D341Med (cell line): Measurements from ENCODE around the gene CD1E.
"Not testable (repeated sequence)": the region's sequence is repeated elsewhere in the genome, so short reads cannot be mapped to it uniquely, and the experiment has no call there.

ENCODE experiments used
- DNase-seq: peaks from one replicate; pipeline ENCODE4 v3.0.0; 2012; ENCODE audit warnings: low spot score

CD1E gene

DNA sequence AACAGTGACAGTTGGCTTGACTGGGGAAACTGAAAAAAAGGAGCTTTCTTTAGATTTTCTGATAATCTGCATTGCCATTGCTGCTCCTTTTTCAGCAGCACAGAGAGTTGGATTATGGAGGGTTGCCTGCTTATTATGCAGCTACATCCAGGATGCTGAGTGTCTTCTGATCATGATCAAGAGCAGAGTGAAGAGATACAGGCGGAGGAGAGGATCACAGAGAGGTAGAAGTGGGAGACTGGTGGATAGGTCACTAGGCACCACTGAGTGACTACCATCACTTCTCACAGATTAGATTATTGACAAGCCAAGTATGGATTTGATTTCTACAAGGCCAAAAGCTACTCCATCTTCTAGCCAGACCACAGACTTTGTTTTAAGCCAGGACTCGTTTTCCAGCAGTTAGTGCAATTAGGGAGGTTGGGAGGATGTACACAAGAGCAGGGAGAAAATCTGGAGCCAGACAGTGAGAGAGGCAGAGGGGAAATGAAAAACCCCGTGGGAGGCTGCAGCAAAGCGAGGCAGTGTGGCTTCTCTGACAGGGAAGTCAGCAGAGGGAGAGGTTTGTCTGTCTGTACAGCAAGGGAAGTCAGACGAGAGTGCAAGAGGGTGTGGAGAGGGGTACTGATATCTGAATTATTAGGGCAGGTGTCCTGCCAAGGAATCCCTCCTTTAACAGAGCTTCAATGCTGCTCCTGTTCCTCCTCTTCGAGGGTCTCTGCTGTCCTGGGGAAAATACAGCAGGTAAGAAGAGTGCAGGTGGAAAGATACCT lies at the start of gene CD1E:
TSS of gene CD1E (plus strand) at position 592 of the 773 bp plus-strand sequence. CDS start at position 687, 95 bp downstream.
- DNase-seq: no peak

DNA sequence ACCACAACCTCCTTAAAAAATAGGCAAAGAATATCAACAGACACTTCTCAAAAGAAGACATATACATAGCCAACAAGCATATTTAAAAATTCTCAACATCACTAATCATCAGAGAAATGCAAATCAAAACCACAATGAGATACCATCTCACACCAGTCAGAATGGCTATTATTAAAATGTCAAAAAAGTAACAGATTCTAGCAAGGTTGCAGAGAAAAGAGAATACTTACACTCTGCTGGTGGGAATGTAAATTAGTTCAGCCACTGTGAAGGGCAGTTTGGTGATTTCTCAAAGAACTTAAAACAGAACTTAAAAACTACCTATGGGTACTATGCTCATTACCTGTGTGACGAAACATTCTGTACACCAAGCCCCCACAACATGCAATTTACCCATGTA lies 43.1 kb upstream of the CD1E start:
- DNase-seq: no peak

DNA sequence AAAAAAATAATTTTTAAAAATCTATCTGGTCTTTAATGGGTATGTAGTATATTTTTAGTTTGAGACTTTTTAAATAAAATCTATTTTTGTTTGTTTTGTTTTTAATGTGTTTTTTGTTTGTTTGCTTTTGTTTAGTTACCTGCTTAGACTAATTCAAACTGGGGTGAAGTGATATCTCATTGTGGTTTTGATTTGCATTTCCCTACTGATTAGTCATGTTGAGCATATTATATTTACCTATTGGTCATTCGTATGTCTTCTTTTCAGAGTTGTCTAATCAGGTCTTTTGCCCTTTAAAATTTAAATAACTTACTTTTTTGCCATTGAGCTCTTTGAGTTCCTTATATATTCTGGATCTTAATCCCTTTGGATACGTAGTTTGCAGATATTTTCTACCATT lies 42.6 kb upstream of the CD1E start:
- no peak for DNase-seq

DNA sequence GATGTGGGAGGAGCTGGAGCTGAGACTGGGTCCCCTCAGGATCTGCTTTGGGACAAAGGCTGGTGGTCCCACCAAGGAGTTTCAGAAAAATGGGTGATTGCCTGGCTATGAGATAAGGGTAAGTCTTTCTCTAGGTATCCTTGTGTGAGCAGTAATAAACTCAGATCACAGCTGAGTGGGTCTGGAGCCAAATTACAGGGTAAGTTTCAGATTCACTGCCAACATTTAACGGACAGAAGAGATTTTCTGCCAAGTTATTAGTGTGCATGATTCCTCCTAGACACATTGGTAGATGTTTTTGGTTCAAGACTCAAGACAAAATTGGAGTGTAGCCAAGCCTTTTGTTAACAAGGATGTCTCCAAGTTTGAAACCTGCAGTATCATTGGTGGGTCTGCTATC lies 29.8 kb upstream of the CD1E start:
- no peak for DNase-seq

DNA sequence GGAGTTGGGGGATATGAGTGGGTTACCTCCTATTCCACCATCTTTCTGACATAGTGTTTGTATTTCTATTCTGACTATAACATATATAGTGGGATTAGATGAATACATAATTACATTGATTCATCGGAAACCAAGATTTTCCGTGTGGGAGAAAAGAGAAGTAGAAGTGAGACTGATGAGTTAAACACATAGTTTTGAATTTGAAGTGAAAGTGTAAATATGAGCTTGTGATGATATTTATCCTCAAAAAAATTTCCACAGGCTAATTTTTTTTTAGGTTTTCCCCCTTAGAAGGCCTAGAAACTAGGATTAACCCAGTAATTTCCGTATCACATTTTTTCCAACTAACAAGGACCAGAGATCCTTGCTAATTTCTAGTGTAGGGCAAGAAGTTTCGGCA lies 29.3 kb upstream of the CD1E start:
- DNase-seq: no peak

DNA sequence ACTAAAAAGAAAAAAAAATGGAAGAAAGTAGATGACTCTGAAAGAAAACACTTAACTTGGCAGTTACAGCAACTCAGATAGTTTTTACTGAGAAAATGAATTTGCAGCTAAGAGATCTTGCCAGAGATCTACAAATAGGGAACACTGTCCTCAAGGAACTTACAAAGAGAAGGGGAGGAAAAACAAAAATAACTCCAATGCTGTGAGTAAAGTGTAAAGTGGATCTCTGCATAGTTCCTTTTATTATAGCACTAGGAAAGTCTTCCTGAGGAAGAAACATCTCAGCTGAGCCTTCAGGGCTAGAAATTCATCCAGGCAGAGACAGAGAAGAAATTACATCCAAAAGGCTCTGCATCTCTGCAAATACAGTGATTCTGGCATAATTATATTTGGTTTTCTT lies 26.2 kb upstream of the CD1E start:
- no peak for DNase-seq

DNA sequence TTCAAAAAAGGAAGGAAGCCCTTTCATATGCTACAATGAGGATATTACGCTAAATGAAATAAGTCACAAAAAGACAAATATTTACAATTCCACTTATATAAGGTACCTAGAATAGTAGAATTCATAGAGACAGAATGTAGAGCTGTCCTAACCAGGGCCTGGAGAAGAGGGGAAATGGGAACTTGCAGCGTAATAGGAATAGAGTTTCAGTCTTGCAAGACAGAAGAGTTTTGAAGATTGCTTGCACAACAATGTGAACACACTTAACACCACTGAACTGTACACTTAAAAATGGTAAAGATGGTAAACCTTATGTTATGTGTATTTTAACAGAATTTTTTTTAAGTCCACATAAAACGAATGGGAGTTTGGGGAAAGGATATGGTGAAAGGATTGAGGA lies 25.3 kb upstream of the CD1E start:
- no peak for DNase-seq

DNA sequence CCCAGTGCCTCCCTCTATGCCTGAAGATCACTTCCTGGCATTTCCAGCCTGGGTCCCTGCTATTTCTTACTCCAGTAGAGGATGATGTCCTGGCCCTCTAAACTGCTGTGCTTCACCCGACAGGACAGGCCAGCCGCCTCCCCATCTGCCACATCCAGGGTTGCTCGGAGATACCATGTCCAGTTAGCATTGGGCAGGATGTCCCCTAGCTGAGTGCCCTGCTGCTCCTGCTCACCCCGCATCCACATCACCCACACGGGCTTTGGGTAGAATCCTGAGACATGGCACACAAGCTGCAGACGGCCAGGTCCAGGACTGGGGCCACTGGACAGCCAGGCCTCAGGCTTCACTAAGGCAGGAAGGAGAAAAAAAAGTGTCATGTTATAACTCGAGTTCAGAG lies 24.4 kb upstream of the CD1E start:
- DNase-seq: no peak

DNA sequence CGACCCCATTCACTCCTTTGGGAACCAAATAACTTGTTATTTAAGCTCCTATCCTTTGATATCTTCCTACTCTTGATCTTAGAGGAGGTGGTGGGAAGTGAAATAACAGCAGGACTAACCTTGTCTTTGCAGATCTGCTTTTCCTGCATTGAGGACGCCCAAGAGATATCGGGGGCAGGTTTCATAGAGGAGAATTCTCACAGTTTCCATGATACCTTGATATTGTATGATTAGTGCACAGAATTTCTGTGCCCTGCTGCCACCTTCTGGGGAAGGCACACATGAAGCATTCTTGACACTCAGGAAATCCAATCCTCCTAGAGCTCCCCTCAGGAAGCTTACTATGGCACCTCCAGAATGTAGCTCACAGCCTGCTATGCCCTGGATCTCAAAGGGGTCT lies 24.0 kb upstream of the CD1E start:
- DNase-seq: no peak

DNA sequence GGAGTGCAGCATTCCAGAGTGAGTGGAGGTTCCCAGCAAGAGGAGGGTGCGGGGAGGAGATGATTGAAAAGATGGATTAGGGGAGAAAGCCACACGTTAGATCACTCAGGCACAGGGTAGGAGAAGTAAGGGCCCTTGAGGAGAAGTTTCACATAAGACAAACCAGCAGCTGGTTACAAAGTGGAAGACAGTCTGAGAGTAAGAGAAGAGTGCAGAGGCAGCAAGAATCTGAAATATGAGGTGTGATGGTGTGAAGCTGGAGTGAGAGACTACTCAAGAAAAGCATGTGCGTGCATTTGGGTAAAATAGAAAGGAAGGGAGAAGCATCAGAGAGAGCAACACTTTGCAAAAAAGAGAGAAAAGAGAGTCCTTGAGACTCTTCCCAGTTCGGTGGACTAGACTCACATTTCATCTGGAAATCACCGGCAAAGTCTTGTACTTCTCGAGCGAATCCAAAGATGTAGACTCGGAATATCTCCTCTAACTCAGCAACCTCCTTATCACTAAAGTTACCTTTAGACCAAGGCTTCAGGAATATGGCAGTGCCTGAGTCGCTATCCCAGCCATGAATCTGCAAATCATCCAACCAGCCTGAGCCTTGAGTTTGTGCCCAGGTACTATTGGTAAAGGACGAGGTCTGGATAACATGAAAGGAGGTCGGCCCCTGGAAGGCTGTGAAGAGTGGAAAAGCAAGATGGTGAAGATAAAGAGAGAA lies 23.1 kb upstream of the CD1E start:
- DNase-seq: no peak

DNA sequence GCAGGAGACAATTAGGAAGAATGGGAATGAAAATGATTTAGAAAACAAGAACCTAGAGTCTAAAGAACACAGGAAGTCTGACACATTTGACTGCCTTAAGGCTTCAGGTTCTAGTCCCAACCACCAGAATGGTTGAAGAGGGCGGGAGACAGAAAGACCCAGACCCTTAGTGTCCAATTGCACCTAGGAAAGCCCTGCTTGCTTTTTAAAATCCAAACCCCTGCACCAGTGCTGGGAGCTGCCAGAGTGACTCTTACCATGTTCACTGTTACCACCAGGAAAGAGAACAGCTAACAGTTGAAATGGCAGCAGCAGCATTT lies 22.6 kb upstream of the CD1E start:
- DNase-seq: no peak

DNA sequence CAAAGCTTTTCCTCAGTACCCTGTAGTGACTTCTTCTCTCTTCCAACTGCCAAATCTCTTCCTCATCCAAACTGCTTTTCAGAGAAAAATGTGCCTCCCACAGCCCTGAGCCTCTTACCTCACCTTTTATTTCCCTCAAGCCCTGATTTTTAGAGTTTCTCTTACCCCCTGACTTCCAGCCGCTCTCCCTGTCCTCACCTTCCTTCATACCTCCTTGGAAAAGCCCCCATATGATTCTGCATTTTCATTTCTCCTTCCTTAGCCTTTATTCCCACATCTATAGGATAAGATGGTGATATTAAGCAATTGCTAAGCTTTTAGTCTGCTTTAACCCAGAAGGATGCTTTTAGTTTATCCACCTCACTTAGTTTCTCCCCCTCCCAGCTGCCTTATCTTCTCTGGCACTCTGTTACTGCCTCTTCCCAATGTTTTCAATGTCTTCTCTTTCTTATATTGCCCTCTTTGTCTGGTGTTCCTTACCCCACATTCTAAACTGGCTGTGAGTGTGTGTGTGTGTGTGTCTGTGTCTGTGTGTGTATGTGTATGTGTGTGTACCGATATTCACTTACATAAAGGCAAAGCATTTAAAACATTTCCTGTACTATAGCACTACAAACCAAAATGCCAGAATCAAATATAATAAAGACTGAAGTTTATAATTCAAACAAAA lies 22.1 kb upstream of the CD1E start, which contains the start of gene CD1B:
TSS of gene CD1B (minus strand) at position 51 of the 670 bp plus-strand sequence. CDS start 108 bp downstream, outside the sequence.
- no peak for DNase-seq

DNA sequence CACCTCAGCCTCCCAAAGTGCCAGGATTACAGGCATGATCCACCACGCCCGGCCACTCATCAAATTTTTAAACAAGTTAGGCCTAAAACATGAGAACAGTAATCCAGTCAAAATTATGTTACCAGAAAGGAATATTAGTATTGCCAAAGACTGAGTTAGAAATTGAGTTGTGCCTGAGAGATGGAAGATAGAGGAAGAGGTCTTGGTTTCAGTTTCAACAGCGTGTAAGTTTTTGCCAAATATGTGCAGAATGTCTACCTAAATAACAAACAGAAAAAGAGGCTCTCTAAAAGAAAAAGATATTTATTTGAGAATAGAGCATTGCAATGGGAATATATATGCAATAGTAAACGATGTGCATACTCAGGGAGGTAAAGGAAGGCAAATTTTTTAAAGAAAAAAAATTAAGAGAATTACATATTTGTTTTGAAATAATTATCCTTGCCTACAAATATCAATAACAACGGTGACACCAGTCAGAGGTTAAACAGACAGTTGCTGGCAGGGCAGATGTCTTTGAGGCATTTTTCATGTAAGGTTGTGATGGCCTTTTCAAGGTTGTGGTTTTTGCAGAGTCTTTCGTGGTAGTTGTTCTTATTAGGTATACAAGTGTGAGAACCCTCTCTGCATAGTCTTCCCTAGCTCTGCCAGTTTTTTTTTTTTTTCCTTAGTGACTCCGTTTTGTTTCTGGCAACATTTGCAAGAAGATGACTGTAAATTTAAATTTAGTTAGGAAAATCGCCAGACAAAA lies 20.1 kb upstream of the CD1E start:
- no peak for DNase-seq

DNA sequence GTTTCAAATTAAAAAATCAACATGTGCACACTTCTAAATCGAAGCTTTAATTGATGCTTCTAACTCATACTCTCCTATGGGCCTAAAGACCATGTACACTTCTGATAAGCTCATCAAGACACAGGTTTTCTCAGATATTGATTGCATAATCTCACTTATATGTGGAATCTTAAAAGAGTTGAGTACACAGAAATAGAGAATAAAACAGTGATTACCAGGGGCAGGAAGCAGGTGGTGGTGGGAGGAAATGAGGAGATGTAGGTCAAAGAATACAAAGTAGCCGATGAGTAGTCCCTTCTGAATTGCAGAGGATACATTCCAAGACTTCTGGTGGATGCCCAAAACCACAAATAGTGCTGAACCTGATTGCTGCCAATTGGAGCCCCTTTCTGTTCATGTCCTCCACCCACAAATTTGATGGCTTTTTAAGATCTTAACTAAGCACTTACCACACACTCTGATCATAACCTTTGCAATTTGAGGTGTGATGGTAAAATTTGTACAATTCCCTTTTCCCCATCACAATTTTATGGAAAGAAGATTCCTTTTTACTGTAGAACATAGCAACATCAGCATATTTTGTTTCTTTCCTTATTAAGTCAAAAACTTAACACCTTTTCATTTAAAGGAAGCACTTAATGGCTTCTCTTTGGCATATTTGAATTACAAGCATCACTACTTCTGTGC lies 19.0 kb upstream of the CD1E start:
- DNase-seq: no peak

DNA sequence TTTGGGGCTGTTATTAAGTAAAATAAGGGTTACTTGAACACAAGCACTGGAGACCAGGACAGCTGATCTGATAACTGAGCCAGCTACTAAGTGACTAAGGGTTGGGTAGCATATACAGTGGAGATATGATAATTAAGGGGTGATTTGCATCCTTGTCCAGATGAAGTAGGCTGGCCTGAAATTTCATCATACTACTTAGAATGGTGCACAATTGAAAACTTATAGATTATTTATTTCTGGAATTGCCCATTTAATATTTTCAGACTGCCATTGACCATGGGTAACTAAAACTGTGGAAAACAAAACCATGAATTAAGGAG lies 18.5 kb upstream of the CD1E start:
- no peak for DNase-seq

DNA sequence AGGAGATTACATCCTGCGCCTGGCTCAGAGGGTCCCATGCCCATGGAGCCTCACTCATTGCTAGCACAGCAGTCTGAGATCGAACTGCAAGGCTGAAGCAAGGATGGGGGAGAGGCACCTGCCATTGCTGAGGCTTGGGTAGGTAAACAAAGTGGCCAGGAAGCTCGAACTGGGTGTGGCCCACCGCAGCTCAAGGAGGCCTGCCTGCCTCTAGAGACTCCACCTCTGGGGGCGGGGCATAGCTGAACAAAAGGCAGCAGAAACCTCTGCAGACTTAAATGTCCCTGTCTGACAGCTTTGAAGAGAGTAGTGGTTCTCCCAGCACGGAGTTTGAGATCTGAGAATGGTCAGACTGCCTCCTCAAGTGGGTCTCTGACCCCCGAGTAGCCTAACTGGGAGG lies 17.3 kb upstream of the CD1E start:
- DNase-seq: not testable (repeated sequence)

DNA sequence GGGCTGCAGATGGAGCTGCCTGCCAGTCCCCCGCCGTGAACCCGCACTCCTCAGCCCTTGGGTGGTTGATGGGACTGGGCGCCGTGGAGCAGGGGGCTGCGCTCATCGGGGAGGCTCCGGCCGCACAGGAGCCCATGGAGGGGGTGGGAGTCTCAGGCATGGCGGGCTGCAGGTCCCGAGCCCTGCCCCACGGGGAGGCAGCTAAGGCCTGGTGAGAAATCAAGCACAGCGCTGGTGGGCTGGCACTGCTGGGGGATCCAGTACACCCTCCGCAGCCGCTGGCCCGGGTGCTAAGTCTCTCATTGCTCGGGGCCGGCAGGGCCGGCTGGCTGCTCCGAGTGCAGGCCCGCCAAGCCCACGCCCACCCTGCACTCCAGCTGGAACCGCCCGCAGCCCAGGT lies 4.7 kb upstream of the CD1E start:
- DNase-seq: not testable (repeated sequence)

DNA sequence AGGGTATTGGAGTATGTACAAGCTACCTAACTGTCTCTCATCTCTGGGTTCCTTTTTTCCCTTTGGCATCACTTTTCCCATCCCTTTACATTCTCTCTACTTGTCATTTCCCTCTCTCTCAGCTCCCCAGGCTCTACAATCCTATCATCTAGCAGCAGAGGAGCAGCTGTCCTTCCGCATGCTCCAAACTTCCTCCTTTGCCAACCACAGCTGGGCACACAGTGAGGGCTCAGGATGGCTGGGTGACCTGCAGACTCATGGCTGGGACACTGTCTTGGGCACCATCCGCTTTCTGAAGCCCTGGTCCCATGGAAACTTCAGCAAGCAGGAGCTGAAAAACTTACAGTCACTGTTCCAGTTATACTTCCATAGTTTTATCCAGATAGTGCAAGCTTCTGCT lies 561 bp downstream of the CD1E start:
- no peak for DNase-seq

DNA sequence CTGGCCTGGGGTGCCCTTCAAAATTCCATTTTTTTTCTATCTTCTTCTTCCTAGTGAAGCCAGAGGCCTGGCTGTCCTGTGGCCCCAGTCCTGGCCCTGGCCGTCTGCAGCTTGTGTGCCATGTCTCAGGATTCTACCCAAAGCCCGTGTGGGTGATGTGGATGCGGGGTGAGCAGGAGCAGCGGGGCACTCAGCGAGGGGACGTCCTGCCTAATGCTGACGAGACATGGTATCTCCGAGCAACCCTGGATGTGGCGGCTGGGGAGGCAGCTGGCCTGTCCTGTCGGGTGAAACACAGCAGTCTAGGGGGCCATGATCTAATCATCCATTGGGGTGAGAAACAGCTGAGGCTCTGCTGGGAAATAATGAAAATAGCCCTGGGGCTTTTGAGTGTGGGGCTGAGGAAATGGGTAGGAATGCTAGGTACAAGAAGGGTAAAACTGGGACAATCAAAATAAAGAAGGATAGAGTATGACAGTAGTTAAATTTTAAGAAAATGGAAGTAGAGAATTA lies 2.1 kb downstream of the CD1E start:
- DNase-seq: no peak

DNA sequence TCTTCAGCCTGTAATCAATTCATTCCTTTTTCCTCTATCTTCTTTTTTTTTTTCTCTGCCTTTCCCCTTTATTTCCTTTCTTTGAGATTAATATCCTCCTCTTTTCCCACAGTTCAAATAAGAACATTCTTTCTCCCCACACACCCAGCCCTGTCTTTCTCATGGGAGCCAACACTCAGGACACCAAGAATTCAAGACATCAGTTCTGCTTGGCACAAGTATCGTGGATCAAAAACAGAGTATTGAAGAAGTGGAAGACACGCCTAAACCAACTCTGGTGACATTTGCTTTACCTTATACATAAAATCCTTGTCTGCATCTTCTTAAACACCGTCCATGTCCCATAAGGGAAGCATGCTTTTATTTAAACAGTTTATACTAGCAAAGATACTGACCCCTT lies 2.9 kb downstream of the CD1E start:
- no peak for DNase-seq

DNA sequence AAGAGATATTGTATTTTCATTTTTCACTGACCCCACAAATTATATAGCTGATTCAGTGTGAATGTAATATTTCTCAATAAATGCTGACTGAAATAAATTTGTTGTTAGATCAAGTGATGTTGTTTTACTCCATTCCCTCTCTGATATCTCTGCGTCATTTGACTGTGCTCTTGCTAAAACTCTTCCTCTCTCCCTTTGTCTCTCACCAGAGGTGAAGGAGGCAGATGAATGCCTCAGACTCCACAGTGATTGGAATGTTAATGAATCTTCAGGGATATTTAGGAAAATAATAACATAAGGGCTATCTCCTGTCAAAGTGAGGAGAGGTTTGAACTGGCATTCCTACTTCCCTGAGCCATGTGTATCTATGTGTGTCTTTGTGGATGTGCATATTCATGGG lies 3.7 kb downstream of the CD1E start:
- no peak for DNase-seq

DNA sequence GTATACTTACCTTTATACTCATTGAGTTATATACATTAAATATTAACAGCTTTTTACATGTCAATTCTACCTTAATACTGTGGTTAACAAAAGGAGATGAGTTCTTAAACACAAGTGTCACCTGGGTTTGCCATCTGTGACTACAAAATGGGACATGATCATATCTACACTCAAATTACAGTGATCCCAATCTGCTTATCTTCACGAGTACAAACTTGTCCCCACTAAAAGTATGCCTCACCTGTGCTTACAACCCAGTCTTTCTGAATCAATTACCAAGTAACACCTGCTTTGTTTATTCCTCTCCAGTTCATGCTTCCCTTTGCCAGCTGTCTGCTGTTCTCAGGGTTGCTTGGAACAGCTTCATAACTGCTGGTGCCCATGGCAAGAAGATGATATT lies 8.8 kb downstream of the CD1E start:
- no peak for DNase-seq
